SU-DHL-6 (cell line): ENCODE data around the gene KCND3.

ENCODE experiments used
- H2AFZ ChIP-seq: fragments of 200-600 bp; sonication (generic); 2 replicates; pipeline ENCODE4 v1.6.1; 2014; ENCODE audit warnings: low read depth, mild to moderate bottlenecking, moderate library complexity, mixed read lengths, antibody characterized with exemption, low read length; ENCODE audit not compliant: severe bottlenecking
- H3F3A ChIP-seq: fragments of 200-600 bp; shearing (Covaris generic); 2 replicates; pipeline ENCODE4 v1.6.0; 2016; ENCODE audit warnings: antibody characterized with exemption, mild to moderate bottlenecking; ENCODE audit not compliant: insufficient read depth
- H3K27ac ChIP-seq: fragments of 200-600 bp; sonication (generic); 2 replicates; pipeline ENCODE4 v1.5.1; 2016; ENCODE audit warnings: low read depth, mild to moderate bottlenecking, low read length, moderate library complexity, mixed read lengths
- H3K27me3 ChIP-seq: fragments of 200-600 bp; sonication (generic), shearing (Covaris generic); 2 replicates; pipeline ENCODE4 v1.6.0; 2014; ENCODE audit warnings: mild to moderate bottlenecking, low read length
- H3K36me3 ChIP-seq: fragments of 200-600 bp; sonication (generic); 2 replicates; pipeline ENCODE4 v1.6.1; 2014; ENCODE audit warnings: mild to moderate bottlenecking, low read length, mixed read lengths
- H3K4me2 ChIP-seq: fragments of 300-600, 200-600 bp; shearing (Covaris generic), sonication (generic); 2 replicates; pipeline ENCODE4 v1.6.0; 2014; ENCODE audit warnings: low read length, low read depth, mild to moderate bottlenecking; ENCODE audit not compliant: poor library complexity, severe bottlenecking
- H3K4me3 ChIP-seq: fragments of 200-600 bp; sonication (generic); 2 replicates; pipeline ENCODE4 v1.5.1; 2014; ENCODE audit warnings: antibody characterized with exemption, low read length, mild to moderate bottlenecking, mixed read lengths; ENCODE audit not compliant: insufficient read depth, poor library complexity, severe bottlenecking
- H3K79me2 ChIP-seq: fragments of 200-600 bp; sonication (generic); 2 replicates; pipeline ENCODE4 v1.6.1; 2014; ENCODE audit warnings: mild to moderate bottlenecking, low read length, moderate library complexity; ENCODE audit not compliant: insufficient read depth
- H3K9ac ChIP-seq: fragments of 200-600 bp; sonication (generic); 2 replicates; pipeline ENCODE4 v1.7.0; 2014; ENCODE audit warnings: mild to moderate bottlenecking, low read length
- H3K9me2 ChIP-seq: fragments of 200-600 bp; sonication (generic); replicated peaks from 2 replicates; pipeline ENCODE4 v1.6.1; 2014; ENCODE audit warnings: low read length; ENCODE audit not compliant: insufficient read depth
- H3K9me3 ChIP-seq: fragments of 200-600 bp; sonication (generic); 2 replicates; pipeline ENCODE4 v1.6.1; 2014; ENCODE audit warnings: low read length, mixed read lengths; ENCODE audit not compliant: insufficient read depth
- H4K20me1 ChIP-seq: fragments of 200-600 bp; sonication (generic); 2 replicates; pipeline ENCODE4 v1.6.1; 2014; ENCODE audit warnings: low read depth, mild to moderate bottlenecking, antibody characterized with exemption, low read length, moderate library complexity, mixed read lengths
- EZH2phosphoT487 ChIP-seq: fragments of 200-600 bp; sonication (generic), shearing (Covaris generic); conservative IDR thresholded peaks from 2 replicates; pipeline ENCODE4 v1.6.1; 2018; ENCODE audit warnings: mild to moderate bottlenecking, antibody characterized with exemption, low read length, moderate library complexity, mixed read lengths
- TF ChIP-seq, protein P1 (sequence below): fragments of 200-600 bp; sonication (generic); IDR thresholded peaks from one replicate; pipeline ENCODE4 v1.5.1; 2017; ENCODE audit warnings: antibody characterized with exemption, mild to moderate bottlenecking, low read length, moderate library complexity; ENCODE audit not compliant: insufficient read depth, poor library complexity, severe bottlenecking

Gene KCND3

DNA sequence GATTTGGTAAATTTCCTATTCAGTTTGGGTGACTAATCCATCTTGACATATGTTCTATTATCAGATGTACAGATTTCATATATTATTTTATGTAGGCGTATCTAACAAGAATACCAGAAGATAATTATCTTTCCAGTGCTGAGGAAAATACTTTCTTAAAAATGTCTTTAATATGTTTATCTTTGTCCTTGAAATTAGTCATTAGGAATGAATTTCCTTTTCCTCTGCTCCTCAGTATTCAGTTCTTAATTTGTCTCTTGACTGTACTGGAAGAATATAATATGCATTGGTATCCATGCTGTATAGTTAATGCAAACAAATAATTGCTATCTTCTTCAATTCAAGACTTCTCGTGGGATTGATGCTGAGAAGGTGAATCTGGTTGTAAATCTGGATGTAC is 227.1 kb downstream of the KCND3 start:
- H3K27ac ChIP-seq, result no peak overlapping the region
- no peaks in the 10 kb centered on the region for H3K9me2 ChIP-seq
- no peak overlapping the region for H3K4me3 ChIP-seq
- no peaks in the 10 kb centered on the region for H3K9me3 ChIP-seq
- no peak overlapping the region for H2AFZ ChIP-seq
- no peak overlapping the region for H3K9ac ChIP-seq
- H4K20me1 ChIP-seq, result peaks cover 6% of the 10 kb centered on the region; the same call in 1 of the 2 replicates
- TF ChIP-seq, protein P1, sequence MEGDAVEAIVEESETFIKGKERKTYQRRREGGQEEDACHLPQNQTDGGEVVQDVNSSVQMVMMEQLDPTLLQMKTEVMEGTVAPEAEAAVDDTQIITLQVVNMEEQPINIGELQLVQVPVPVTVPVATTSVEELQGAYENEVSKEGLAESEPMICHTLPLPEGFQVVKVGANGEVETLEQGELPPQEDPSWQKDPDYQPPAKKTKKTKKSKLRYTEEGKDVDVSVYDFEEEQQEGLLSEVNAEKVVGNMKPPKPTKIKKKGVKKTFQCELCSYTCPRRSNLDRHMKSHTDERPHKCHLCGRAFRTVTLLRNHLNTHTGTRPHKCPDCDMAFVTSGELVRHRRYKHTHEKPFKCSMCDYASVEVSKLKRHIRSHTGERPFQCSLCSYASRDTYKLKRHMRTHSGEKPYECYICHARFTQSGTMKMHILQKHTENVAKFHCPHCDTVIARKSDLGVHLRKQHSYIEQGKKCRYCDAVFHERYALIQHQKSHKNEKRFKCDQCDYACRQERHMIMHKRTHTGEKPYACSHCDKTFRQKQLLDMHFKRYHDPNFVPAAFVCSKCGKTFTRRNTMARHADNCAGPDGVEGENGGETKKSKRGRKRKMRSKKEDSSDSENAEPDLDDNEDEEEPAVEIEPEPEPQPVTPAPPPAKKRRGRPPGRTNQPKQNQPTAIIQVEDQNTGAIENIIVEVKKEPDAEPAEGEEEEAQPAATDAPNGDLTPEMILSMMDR, result no peak
- no peak for TF ChIP-seq EZH2phosphoT487
- no peak overlapping the region for H3K4me2 ChIP-seq
- H3K27me3 ChIP-seq, result no peaks in the 10 kb centered on the region
- peaks cover 28% of the 10 kb centered on the region for H3K79me2 ChIP-seq
- peaks cover 69% of the 10 kb centered on the region for H3K36me3 ChIP-seq
- H3F3A ChIP-seq, result peaks cover 5% of the 10 kb centered on the region; the same call in 1 of the 2 replicates

DNA sequence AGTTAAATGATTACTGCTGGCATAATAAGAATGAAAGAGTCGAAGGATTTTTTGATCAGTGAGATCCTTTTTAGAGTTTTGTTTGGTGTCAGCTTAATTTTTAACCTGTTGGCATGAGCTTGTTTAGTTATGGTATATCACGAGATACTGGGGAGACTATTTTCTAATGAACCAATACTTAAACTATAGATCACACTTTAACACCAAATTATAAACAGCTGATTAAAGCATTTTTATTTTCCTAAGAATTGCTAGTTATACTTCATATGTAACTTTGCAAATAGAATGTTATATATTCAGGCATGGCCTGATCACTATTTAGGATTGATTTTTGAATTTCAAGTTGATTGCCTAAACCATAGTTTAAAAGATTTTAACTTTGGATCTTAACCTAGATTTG is 227.8 kb downstream of the KCND3 start:
- no peak overlapping the region for H3K27ac ChIP-seq
- H4K20me1 ChIP-seq, result peaks cover 6% of the 10 kb centered on the region; the same call in 1 of the 2 replicates
- H3K79me2 ChIP-seq, result peaks cover 31% of the 10 kb centered on the region
- peaks cover 5% of the 10 kb centered on the region; the same call in 1 of the 2 replicates for H3F3A ChIP-seq
- no peaks in the 10 kb centered on the region for H3K9me3 ChIP-seq
- no peak overlapping the region for H3K4me3 ChIP-seq
- no peak overlapping the region for H3K9ac ChIP-seq
- no peak for TF ChIP-seq EZH2phosphoT487
- H3K36me3 ChIP-seq, result peaks cover 64% of the 10 kb centered on the region
- no peaks in the 10 kb centered on the region for H3K27me3 ChIP-seq
- no peaks in the 10 kb centered on the region for H3K9me2 ChIP-seq
- no peak overlapping the region for H3K4me2 ChIP-seq
- H2AFZ ChIP-seq, result no peak overlapping the region

DNA sequence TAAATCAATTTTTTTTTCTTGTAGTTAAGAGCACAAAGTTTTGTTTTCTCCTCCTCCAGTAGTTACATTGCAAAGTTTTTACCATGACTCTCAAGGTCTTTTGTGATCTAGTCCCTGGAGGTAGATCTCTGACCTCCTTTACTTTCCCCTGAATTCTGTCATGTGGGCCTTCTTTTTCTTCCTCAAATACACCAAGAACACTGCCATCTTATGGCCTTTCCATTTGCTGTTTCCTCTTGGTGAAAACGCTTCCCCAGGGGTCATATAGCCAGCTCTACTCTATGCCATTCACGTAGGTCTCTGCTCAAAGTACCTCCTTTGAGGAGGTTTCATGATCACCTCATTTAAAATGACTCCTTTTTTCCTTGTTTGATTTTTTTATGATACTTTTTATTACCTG is 231.1 kb downstream of the KCND3 start:
- Histone ChIP-seq H3K4me2 (peak overlapping the region; percentile 19), H3K36me3 (peaks cover 42% of the 10 kb centered on the region), H2AFZ (no peak overlapping the region), H3K27ac (no peak overlapping the region), H3K9me2 (no peaks in the 10 kb centered on the region), H3K27me3 (no peaks in the 10 kb centered on the region), H3K9ac (no peak overlapping the region), H3K9me3 (no peaks in the 10 kb centered on the region), H3F3A (no peaks in the 10 kb centered on the region; the same call in 1 of the 2 replicates), H3K79me2 (peaks cover 33% of the 10 kb centered on the region), H3K4me3 (no peak overlapping the region), H4K20me1 (peaks cover 6% of the 10 kb centered on the region; the same call in 1 of the 2 replicates)
- TF ChIP-seq EZH2phosphoT487, result no peak
- TF ChIP-seq, protein P1, result no peak

DNA sequence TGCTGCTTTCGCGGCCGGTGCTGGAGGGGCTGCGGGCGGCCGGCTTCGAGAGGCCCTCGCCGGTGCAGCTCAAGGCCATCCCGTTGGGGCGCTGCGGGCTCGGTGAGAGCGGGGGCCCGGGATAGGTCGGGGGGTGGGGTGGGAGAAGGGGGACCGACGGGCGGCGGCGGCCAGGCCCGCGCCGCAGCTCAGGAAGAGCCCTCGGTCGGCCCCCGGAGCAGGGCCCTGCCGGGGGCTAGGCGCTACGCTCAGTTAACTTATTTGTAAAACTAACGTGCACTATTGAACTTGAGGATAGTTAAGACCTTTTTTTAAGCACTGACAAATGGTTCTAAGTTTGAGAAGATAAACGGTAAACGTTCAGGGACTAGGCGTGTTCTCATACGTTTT is 233.3 kb downstream of the KCND3 start:
- H3K9me3 ChIP-seq, result no peaks in the 10 kb centered on the region
- H3K4me3 ChIP-seq, result peak overlapping the region; percentile 67
- H3K4me2 ChIP-seq, result peak overlapping the region; percentile 66
- peaks cover 33% of the 10 kb centered on the region for H3K79me2 ChIP-seq
- peaks cover 23% of the 10 kb centered on the region; the same call in 1 of the 2 replicates for H3K36me3 ChIP-seq
- no peaks in the 10 kb centered on the region for H3K9me2 ChIP-seq
- H3K27ac ChIP-seq, result peak overlapping the region; percentile 75
- H3K9ac ChIP-seq, result peak overlapping the region; percentile 73
- H3F3A ChIP-seq, result no peaks in the 10 kb centered on the region; the same call in 1 of the 2 replicates
- H3K27me3 ChIP-seq, result no peaks in the 10 kb centered on the region
- H2AFZ ChIP-seq, result peak overlapping the region; percentile 52
- no peaks in the 10 kb centered on the region; the same call in 1 of the 2 replicates for H4K20me1 ChIP-seq
- TF ChIP-seq EZH2phosphoT487, result no peak
- TF ChIP-seq, protein P1, result no peak
